Karpas-422 (cell line): ENCODE results near the gene CBFA2T2. TPM values are rescaled to one million over a fixed set of nuclear protein-coding genes. Genes with fewer than 3 reads are reported as not detected.
"Not testable (repeated sequence)": the region's sequence is repeated elsewhere in the genome, so short reads cannot be mapped to it uniquely, and the experiment has no call there.

Experiments
- DNase-seq: peaks from one replicate; pipeline ENCODE4 v3.0.0-alpha.2; 2015
- H2AFZ ChIP-seq: fragments of 200-600 bp; sonication (generic); 2 replicates; pipeline ENCODE4 v1.6.1; 2014; ENCODE audit warnings: antibody characterized with exemption, low read length, mixed read lengths
- H3K27ac ChIP-seq: fragments of 200-600 bp; sonication (generic); 2 replicates; pipeline ENCODE4 v1.5.1; 2014; ENCODE audit warnings: mild to moderate bottlenecking, low read length, moderate library complexity
- H3K27me3 ChIP-seq: fragments of 200-600 bp; sonication (generic); 2 replicates; pipeline ENCODE4 v1.6.1; 2014; ENCODE audit warnings: low read length, mixed read lengths
- H3K36me3 ChIP-seq: fragments of 200-600 bp; sonication (generic); 2 replicates; pipeline ENCODE4 v1.6.1; 2014; ENCODE audit warnings: low read length, mixed read lengths; ENCODE audit not compliant: insufficient read depth
- H3K4me1 ChIP-seq: fragments of 200-600 bp; sonication (generic); 2 replicates; pipeline ENCODE4 v1.6.1; 2014; ENCODE audit warnings: mild to moderate bottlenecking, low read length, mixed read lengths
- H3K4me2 ChIP-seq: fragments of 200-600 bp; sonication (generic); 2 replicates; pipeline ENCODE4 v1.6.1; 2014; ENCODE audit warnings: low read length, low read depth, mild to moderate bottlenecking; ENCODE audit not compliant: poor library complexity, severe bottlenecking
- H3K4me3 ChIP-seq: fragments of 200-600 bp; sonication (generic); 2 replicates; pipeline ENCODE4 v1.5.1; 2014; ENCODE audit warnings: mild to moderate bottlenecking, antibody characterized with exemption, low read length, mixed read lengths
- H3K79me2 ChIP-seq: fragments of 200-600 bp; sonication (generic); 2 replicates; pipeline ENCODE4 v1.6.1; 2014; ENCODE audit warnings: mild to moderate bottlenecking, low read length, mixed read lengths
- H3K9ac ChIP-seq: fragments of 200-600 bp; sonication (generic); 2 replicates; pipeline ENCODE4 v1.6.0; 2014; ENCODE audit warnings: low read length
- H3K9me2 ChIP-seq: fragments of 200-600 bp; sonication (generic), shearing (Covaris generic); replicated peaks from 2 replicates; pipeline ENCODE4 v1.6.0; 2014; ENCODE audit warnings: mild to moderate bottlenecking, low read length, moderate library complexity; ENCODE audit not compliant: insufficient read depth
- H3K9me3 ChIP-seq: fragments of 300-700, 200-600 bp; sonication (generic); 2 replicates; pipeline ENCODE4 v1.6.1; 2014; ENCODE audit warnings: low read length, mixed read lengths
- H4K20me1 ChIP-seq: fragments of 200-600 bp; sonication (generic); 2 replicates; pipeline ENCODE4 v1.6.1; 2014; ENCODE audit warnings: mild to moderate bottlenecking, antibody characterized with exemption, low read length, low read depth; ENCODE audit not compliant: insufficient read depth
- total RNA-seq: library from RNA; depleted of rRNA; stranded (reverse); fragments of >200 nt; shearing (Covaris generic); gene quantifications from 2 replicates; pipeline ENCODE4 v1.2.3, GENCODE V29; 2014; ENCODE audit warnings: low replicate concordance; rRNA removed

Gene CBFA2T2
- 47.6 and 54.8 TPM in 2 replicates for total RNA-seq

DNA sequence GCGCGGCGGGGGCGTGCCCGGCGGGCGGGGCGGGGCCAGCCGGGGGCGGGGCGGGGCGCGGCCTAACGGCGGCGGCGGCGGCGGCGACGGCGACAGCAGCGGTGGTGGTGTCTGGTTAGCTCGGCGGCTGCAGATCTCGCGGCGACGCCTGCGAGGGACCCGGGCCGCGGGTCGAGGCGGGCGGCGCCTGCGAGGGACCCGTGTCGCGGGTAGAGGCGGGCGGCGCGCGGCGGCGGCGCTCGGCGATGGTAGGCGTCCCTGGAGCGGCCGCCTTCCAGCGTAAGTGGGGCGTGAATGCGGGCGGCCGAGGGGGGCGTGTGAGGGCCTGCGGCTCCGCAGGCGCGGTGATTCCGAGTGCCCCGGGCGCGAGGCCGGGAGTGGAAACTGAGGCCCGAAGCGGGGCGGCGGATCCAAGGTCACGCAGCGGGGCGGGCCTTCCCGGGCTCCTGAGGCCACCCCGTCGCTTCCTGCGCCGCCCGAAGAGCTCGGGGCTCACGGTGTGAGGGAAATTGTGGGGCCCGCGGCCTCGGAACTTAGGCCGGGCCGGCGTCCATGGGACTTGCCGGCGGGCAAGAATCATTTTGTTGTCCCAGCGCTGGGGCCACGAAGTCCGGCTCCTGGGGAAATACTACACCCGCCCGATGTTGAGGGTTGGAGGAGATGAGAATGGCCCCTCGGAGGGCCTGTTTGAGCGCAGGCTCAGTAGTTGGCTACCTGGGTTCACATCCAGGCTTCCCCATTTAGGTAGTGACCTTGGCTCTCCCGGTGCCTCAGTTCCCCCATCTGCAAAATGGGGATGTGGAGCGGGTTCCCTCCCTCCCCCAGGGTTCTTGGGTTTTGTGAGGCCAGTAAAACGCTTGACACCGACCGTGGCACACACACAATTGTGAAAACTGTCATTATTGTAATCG lies at the start of gene CBFA2T2:
Gene CBFA2T2, plus strand, starts transcription at position 74 of the 911 bp plus-strand sequence. Its CDS starts 172 bp downstream, at position 246.
- H3K79me2 ChIP-seq = peaks cover 49% of the 10 kb centered on the region
- peak within 1 kb of the TSS; percentile 98 for H3K4me2 ChIP-seq
- H3K4me3 ChIP-seq = peak within 1 kb of the TSS; percentile 92
- H3K36me3 ChIP-seq = peaks cover 10% of the 10 kb centered on the region
- peaks cover 32% of the 10 kb centered on the region for H3K4me1 ChIP-seq
- peak within 1 kb of the TSS; percentile 90 for H3K9ac ChIP-seq
- H3K9me3 ChIP-seq = no peaks in the 10 kb centered on the region
- no peaks in the 10 kb centered on the region for H3K27me3 ChIP-seq
- H4K20me1 ChIP-seq = peaks cover 5% of the 10 kb centered on the region; the same call in 1 of the 2 replicates
- DNase-seq = peak; percentile 74
- H3K27ac ChIP-seq = peak within 1 kb of the TSS; percentile 79
- H2AFZ ChIP-seq = no peak within 1 kb of the TSS; the same call in 1 of the 2 replicates
- no peaks in the 10 kb centered on the region for H3K9me2 ChIP-seq

DNA sequence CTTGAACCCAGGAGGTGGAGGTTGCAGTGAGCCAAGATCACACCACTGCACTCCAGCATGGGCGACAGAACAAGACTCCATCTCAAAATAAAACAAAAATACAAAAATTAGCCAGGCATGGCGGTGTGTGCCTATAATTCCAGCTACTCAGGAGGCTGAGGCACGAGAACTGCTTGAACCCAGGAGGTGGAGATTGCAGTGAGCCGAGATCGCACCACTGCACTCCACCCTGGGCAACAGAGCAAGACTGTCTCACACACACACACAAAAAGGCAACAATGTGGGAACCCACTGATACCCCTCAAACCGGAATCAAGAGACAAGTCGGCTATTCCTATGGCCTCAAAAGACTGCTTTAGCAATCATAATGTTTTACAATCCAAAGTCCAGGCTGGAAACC lies 49.3 kb upstream of the CBFA2T2 start:
- H3K4me2 ChIP-seq = peak overlapping the region; percentile 95
- H4K20me1 ChIP-seq, H3K9me2 ChIP-seq, H2AFZ ChIP-seq, H3K9me3 ChIP-seq, H3K4me3 ChIP-seq, DNase-seq, H3K27me3 ChIP-seq: not testable (repeated sequence)
- H3K9ac ChIP-seq = peak overlapping the region; percentile 88; the same call in 1 of the 2 replicates
- peaks cover 10% of the 10 kb centered on the region for H3K36me3 ChIP-seq
- peaks cover 36% of the 10 kb centered on the region for H3K79me2 ChIP-seq
- H3K4me1 ChIP-seq = peaks cover 56% of the 10 kb centered on the region
- peak overlapping the region; percentile 51 for H3K27ac ChIP-seq

DNA sequence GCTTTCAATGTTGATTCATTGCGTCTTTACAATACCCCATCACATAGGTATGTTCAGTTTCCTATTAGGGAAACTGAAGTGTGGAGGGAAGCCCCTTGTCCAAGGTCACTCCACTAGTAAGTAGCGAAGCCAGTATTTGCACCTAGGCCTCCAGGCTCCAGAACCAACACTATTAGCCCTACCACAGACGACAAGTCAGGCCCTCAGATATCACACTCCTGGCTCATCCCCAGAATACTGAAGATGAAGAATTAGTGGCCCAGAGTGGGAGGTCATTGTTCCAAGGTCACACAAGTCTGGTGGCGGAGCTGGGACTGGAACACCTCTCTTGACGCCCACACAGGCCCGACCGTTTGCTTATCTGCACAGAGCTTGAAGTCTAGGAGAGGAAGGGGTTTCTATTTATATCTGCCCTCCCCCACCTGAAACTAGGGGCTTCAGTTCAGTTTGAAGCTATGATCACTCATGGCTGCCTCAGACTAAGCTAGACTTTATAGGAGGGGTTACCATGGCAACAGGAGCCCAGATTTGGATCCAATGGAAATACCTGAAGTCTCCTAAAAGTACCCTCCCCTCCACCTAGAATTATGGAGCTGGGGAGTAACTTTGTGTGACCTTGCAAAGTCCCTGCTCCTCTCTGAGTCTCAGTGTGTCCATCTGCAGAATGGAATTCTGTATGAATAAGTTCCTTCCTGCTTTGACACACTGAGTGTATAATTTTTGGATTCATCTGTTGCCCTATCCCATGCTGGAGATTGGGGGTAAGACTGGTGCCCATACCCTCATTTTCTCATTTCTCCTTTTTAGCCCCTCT lies 48.5 kb upstream of the CBFA2T2 start:
- peak overlapping the region; percentile 95 for H3K4me2 ChIP-seq
- H3K36me3 ChIP-seq = peaks cover 8% of the 10 kb centered on the region
- peaks cover 64% of the 10 kb centered on the region for H3K4me1 ChIP-seq
- no peaks in the 10 kb centered on the region for H3K9me2 ChIP-seq
- DNase-seq = no peak
- no peaks in the 10 kb centered on the region for H3K27me3 ChIP-seq
- peak overlapping the region; percentile 98 for H3K4me3 ChIP-seq
- H3K9me3 ChIP-seq = no peaks in the 10 kb centered on the region
- no peaks in the 10 kb centered on the region for H4K20me1 ChIP-seq
- peaks cover 36% of the 10 kb centered on the region for H3K79me2 ChIP-seq
- H3K27ac ChIP-seq = peak overlapping the region; percentile 51
- peak overlapping the region; percentile 88 for H3K9ac ChIP-seq
- H2AFZ ChIP-seq = no peak overlapping the region

DNA sequence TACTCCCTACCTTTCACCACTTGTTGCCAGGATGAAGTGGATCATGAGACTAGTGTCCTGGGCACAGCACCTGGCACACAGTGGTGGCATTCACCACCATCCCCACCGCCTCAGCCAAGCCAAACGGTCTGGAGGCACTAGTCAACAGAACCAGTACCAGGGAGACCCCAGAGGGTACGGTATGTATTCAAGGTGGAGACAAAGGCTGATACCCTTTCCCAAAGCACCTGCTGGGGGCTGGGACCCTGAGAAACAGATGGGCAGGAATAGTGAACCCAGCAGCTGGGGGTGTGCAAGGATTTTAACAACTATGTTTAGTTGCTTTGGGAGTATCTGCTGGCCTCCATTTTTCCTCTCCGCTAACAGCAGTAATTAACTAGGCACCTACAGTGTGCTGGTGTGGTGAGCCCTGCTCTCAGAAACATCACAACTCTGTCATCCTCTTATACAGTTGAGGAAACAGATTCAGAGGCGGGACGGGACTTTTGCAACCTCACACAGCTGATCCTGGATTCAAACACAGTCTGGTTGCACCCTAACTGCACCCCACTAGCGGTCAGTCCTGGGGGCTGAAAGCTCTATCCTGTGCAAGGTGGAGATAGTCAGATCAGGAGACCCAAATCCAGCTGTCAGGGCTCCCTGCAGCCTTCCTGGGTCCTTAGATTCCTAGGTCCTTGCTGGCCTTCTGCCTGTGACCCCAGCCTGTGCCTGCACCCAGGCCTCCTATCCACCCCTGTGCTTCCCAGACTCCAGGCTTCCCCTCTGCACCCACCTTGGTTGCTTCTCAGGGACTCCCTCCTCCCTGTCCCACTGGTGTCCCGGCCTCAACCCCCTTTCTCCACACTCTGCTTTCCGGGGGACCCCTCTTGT lies 47.5 kb upstream of the CBFA2T2 start:
- peak overlapping the region; percentile 51 for H3K27ac ChIP-seq
- peak overlapping the region; percentile 88 for H3K9ac ChIP-seq
- no peak for DNase-seq
- no peaks in the 10 kb centered on the region for H3K27me3 ChIP-seq
- no peaks in the 10 kb centered on the region for H3K9me3 ChIP-seq
- peaks cover 70% of the 10 kb centered on the region for H3K4me1 ChIP-seq
- no peak overlapping the region for H2AFZ ChIP-seq
- peak overlapping the region; percentile 98 for H3K4me3 ChIP-seq
- peaks cover 36% of the 10 kb centered on the region for H3K79me2 ChIP-seq
- H4K20me1 ChIP-seq = no peaks in the 10 kb centered on the region
- H3K4me2 ChIP-seq = peak overlapping the region; percentile 95
- peaks cover 7% of the 10 kb centered on the region for H3K36me3 ChIP-seq
- H3K9me2 ChIP-seq = no peaks in the 10 kb centered on the region

DNA sequence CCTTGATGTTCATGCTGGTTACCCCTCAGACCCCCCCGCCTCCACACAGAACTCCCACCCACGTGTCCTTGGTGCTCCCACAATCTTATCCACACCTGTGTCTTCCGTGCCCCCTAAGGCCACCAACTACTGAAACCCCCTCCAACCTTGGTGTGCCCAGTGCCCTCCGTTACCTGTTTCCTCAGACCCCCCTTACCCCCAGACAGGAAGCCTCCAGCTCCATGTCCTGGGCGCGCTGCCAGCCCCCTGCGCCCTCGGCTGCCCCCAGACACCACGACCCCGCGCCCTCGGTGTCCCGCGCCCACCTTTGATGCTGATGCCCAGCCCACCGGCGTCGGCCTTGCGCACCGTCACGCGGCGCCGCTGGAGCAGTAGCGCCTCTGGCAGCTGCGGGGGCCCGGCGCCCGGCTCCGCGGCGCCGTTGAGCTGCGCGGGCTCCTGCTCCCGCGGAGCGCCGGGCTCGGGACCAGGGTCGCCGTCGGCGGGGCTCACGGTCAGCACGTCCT lies 46.8 kb upstream of the CBFA2T2 start:
- no peaks in the 10 kb centered on the region for H4K20me1 ChIP-seq
- peaks cover 70% of the 10 kb centered on the region for H3K4me1 ChIP-seq
- H3K79me2 ChIP-seq = peaks cover 36% of the 10 kb centered on the region
- H3K9me2 ChIP-seq = no peaks in the 10 kb centered on the region
- H3K27me3 ChIP-seq = no peaks in the 10 kb centered on the region
- peak overlapping the region; percentile 88 for H3K9ac ChIP-seq
- peaks cover 3% of the 10 kb centered on the region for H3K36me3 ChIP-seq
- peak overlapping the region; percentile 51 for H3K27ac ChIP-seq
- H2AFZ ChIP-seq = no peak overlapping the region
- DNase-seq = peak; percentile 72
- peak overlapping the region; percentile 98 for H3K4me3 ChIP-seq
- H3K9me3 ChIP-seq = no peaks in the 10 kb centered on the region
- peak overlapping the region; percentile 95 for H3K4me2 ChIP-seq

DNA sequence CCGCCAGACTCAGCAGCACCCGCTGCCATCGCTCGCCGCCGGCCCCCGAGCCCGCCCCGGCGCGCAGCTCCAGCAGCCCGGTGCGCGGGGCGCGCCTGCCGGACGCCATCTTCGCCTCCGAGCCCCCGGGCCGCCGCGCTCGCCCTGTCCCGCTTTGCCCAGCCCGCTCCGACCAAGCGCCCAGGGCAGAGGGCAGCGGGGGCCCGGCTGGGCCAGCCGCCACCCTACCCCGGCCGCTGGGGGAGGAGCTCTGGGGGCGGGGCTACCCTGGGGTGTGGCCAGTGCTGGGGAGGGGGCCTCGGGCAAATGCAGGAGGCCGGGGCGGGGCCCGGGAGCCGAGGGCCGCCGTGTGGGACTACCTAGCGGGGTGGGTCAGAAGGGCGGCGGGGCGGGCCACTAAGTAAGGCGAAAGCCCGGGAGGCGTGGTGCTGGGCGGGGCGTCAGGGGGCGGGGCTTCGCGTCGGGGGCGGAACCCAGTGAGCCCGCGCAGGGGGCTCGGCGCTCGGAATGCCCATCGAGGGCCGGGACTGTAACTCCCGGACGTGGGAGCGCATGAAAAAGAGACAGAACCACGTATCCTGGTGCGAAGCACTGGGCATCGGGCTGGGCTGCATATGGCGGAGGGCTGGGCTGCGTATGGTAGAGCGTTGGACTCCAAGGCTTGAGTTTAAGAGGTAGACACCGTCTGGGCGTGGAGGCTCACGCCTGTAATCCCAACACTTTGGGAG lies 46.2 kb upstream of the CBFA2T2 start, which contains the start of gene SNTA1:
Gene SNTA1, minus strand, starts transcription at position 252 of the 728 bp plus-strand sequence. Its CDS starts 143 bp downstream, at position 109.
- peaks cover 65% of the 10 kb centered on the region for H3K4me1 ChIP-seq
- peak; percentile 96 for DNase-seq

More for the DNA sequence above, 46.2 kb upstream of the CBFA2T2 start, which contains the start of gene SNTA1:
- H3K9me2 ChIP-seq = no peaks in the 10 kb centered on the region
- H3K4me3 ChIP-seq = peak within 1 kb of the TSS; percentile 98
- H3K36me3 ChIP-seq = no peaks in the 10 kb centered on the region
- H4K20me1 ChIP-seq = no peaks in the 10 kb centered on the region
- H3K9me3 ChIP-seq = no peaks in the 10 kb centered on the region
- H3K79me2 ChIP-seq = peaks cover 32% of the 10 kb centered on the region
- H3K9ac ChIP-seq = peak within 1 kb of the TSS; percentile 88
- peak within 1 kb of the TSS; percentile 87; the same call in 1 of the 2 replicates for H2AFZ ChIP-seq
- no peaks in the 10 kb centered on the region for H3K27me3 ChIP-seq
- H3K4me2 ChIP-seq = peak within 1 kb of the TSS; percentile 95
- H3K27ac ChIP-seq = peak within 1 kb of the TSS; percentile 88
